OCI-LY3 (cell line): ENCODE measurements around the gene GPR132.

Source experiments
- CTCF ChIP-seq: fragments of 200-600, 300-600 bp; sonication (generic); IDR thresholded peaks from 2 replicates; pipeline ENCODE4 v1.5.1; 2014; ENCODE audit warnings: antibody characterized with exemption, low read length, low read depth
- EZH2phosphoT487 ChIP-seq: fragments of 200-600 bp; shearing (Covaris generic); IDR thresholded peaks from 2 replicates; pipeline ENCODE4 v1.6.1; 2018; ENCODE audit warnings: antibody characterized with exemption, mixed run types, low read depth

DNA sequence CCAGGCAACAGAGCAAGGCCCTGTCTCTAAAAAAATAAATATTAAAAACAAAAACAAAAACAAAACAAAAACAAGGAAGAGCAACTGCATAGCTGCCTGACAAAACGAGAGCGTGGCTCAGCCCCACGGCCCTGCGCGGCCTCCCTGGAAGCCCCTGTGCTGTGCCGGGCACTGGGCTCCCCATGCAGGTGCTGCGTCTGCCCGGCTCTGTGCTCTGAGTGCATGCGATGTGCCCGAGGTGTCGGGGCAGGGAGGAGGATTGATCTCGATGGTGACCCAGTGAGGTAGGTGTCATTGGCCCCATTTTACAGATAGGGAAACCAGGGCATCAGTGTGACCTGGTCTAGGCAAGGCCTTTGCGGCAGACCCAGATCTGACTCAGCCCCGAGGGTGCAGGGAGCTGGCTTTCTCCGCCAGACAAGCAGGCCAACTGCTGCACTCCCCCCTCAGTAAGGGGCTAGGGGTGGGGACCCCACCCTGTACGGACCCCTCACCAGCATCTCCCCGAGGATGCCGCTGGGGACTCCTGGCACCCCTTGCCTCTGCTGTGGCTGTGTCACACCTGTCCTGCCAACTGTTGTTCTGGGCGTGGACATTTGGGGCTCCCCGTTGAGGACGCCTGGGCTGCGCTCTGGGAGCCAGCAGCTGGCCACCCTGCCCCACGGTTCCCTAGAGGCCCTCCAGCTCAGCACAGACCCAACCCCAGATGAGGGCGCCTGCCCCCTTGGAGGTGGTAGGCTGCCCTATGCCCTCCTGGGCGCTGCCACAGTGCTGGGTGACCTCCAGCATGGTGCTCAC is 15.3 kb downstream of the GPR132 start:
- TF ChIP-seq CTCF: no peak
- no peak for TF ChIP-seq EZH2phosphoT487
